ENCODE results near the gene FOXA3.
"Not testable (repeated sequence)": the region's sequence is repeated elsewhere in the genome, so short reads cannot be mapped to it uniquely, and the experiment has no call there.

FOXA3 gene

GRCh38 chr19:45865269-45865948 is 1.3 kb downstream of the FOXA3 start:
- DNase-seq (ENCODE audit: extremely low read depth, low read depth): no peak
- TF ChIP-seq CTCF (IDR thresholded peaks at IDR 0.05; ENCODE audit: low read depth, low read length): no peak

- DNase-seq (ENCODE audit: extremely low read depth, low read depth): no peak
- no peak for TF ChIP-seq CTCF (IDR thresholded peaks at IDR 0.05; ENCODE audit: low read depth, low read length)
Observed at GRCh38 chr19:45866400-45867176, 2.5 kb downstream of the FOXA3 start.

- not testable (repeated sequence) for DNase-seq (ENCODE audit: extremely low read depth, low read depth)
Observed at GRCh38 chr19:45867241-45867640, 3.1 kb downstream of the FOXA3 start.

- DNase-seq (ENCODE audit: extremely low read depth, low read depth): no peak
- TF ChIP-seq CTCF (IDR thresholded peaks at IDR 0.05; ENCODE audit: low read depth, low read length): no peak
Observed at GRCh38 chr19:45870798-45871197, 6.7 kb downstream of the FOXA3 start.

- DNase-seq (ENCODE audit: extremely low read depth, low read depth): no peak
- no peak for TF ChIP-seq CTCF (IDR thresholded peaks at IDR 0.05; ENCODE audit: low read depth, low read length)
Observed at GRCh38 chr19:45872095-45872919, 8.2 kb downstream of the FOXA3 start.

GRCh38 chr19:45873219-45873772 is 9.2 kb downstream of the FOXA3 start:
- no peak for TF ChIP-seq CTCF (IDR thresholded peaks at IDR 0.05; ENCODE audit: low read depth, low read length)
- DNase-seq (ENCODE audit: extremely low read depth, low read depth): no peak

- DNase-seq (ENCODE audit: extremely low read depth, low read depth): no peak
- no peak for TF ChIP-seq CTCF (IDR thresholded peaks at IDR 0.05; ENCODE audit: low read depth, low read length)
Observed at GRCh38 chr19:45874620-45874966, 10.5 kb downstream of the FOXA3 start.

Measured in AG09319 (cell line).